H1 (cell line): Measurements from ENCODE around the gene BAZ2B. TPM values are rescaled to one million over a fixed set of nuclear protein-coding genes. Genes with fewer than 3 reads are reported as not detected.

Source experiments
- CTCF ChIA-PET: fragments of 300-600 bp; sonication (Branson Sonifier 250); formaldehyde crosslinking; loops from one replicate; lab custom pipeline; 2021; ENCODE audit not compliant: partially characterized antibody; lab: Charles Lee
- POLR2A ChIA-PET: fragments of 300-600 bp; sonication (Branson Sonifier 250); formaldehyde crosslinking; loops from one replicate; lab custom pipeline; 2021; ENCODE audit warnings: inconsistent platforms; ENCODE audit not compliant: partially characterized antibody; lab: Charles Lee
- DNase-seq, 2 experiments: peaks; one replicate each; pipeline versions ENCODE4 v3.0.0 to v3.0.0-alpha.2; 2010 to 2022; ENCODE audit warnings: low spot score in 2 of 2, low read depth in 1 of 2, mixed read lengths in 1 of 2
- FAIRE-seq: peaks from 2 replicates; lab custom pipeline; 2011; peaks lifted over from hg19 to GRCh38; lab: Jason Lieb, UNC
- H2AFZ ChIP-seq: 2 replicates; pipeline ENCODE4 v1.8.1; 2012; ENCODE audit warnings: low read length, inconsistent platforms
- H2AK5ac ChIP-seq: 2 replicates; pipeline ENCODE4 v1.6.1; 2013; ENCODE audit warnings: low read depth, low read length
- H2BK120ac ChIP-seq: replicated peaks from 2 replicates; pipeline ENCODE3; 2013; ENCODE audit warnings: low read depth, low read length, inconsistent platforms
- H2BK12ac ChIP-seq: 2 replicates; pipeline ENCODE4 v1.6.1; 2013; ENCODE audit warnings: low read depth, low read length
- H2BK15ac ChIP-seq: 2 replicates; pipeline ENCODE4 v1.6.1; 2013; ENCODE audit warnings: low read length
- H2BK20ac ChIP-seq: 2 replicates; pipeline ENCODE4 v1.6.1; 2013; ENCODE audit warnings: low read length
- H2BK5ac ChIP-seq: 2 replicates; pipeline ENCODE4 v1.6.1; 2013; ENCODE audit warnings: low read depth, low read length
- H3K14ac ChIP-seq: 2 replicates; pipeline ENCODE4 v1.6.1; 2013; ENCODE audit warnings: inconsistent platforms; ENCODE audit not compliant: insufficient read length
- H3K18ac ChIP-seq: 2 replicates; pipeline ENCODE4 v1.6.1; 2013; ENCODE audit warnings: low read length; ENCODE audit errors: extremely low read depth
- H3K23ac ChIP-seq: 2 replicates; pipeline ENCODE4 v1.6.1; 2013; ENCODE audit warnings: inconsistent platforms; ENCODE audit not compliant: insufficient read length
- H3K23me2 ChIP-seq: 2 replicates; pipeline ENCODE4 v1.6.1; 2013; ENCODE audit warnings: low read depth, low read length
- H3K27ac ChIP-seq: 2 replicates; pipeline ENCODE4 v1.6.1; 2011; ENCODE audit warnings: low read depth, low read length, inconsistent platforms
- H3K27me3 ChIP-seq, 4 experiments: replicated peaks in 1 of 4; 1 replicate in 1 of 4; 2 replicates in 3 of 4; pipeline versions ENCODE4 v1.6.1 to v1.8.1; 2011 to 2013; ENCODE audit warnings: low read length in 3 of 4, mild to moderate bottlenecking in 3 of 4, inconsistent platforms in 2 of 4, mixed read lengths in 2 of 4, moderate library complexity in 1 of 4; ENCODE audit not compliant: control insufficient read depth in 3 of 4, insufficient read depth in 3 of 4; ENCODE audit errors: extremely low read depth in 1 of 4
- H3K36me3 ChIP-seq, 4 experiments: 2 replicates each; pipeline versions ENCODE4 v1.6.1 to v1.8.1; 2011 to 2013; ENCODE audit warnings: mild to moderate bottlenecking in 4 of 4, low read length in 3 of 4, moderate library complexity in 2 of 4, control low read depth in 1 of 4, inconsistent platforms in 1 of 4; ENCODE audit not compliant: insufficient read depth in 4 of 4, control insufficient read depth in 2 of 4
- H3K4ac ChIP-seq: replicated peaks from 2 replicates; pipeline ENCODE3; 2013; ENCODE audit warnings: low read length, low read depth, mixed read lengths, inconsistent platforms; ENCODE audit not compliant: insufficient read length
- H3K4me1 ChIP-seq, 4 experiments: replicated peaks in 1 of 4; 1 replicate in 1 of 4; 2 replicates in 3 of 4; pipeline versions ENCODE4 v1.6.1 to v1.8.1; 2011 to 2013; ENCODE audit warnings: low read length in 3 of 4, inconsistent platforms in 2 of 4, mixed read lengths in 1 of 4; ENCODE audit not compliant: insufficient read depth in 4 of 4, control insufficient read depth in 3 of 4
- H3K4me2 ChIP-seq, 2 experiments: 2 replicates each; pipeline versions ENCODE4 v1.6.1 to v1.8.1; 2011 to 2013; ENCODE audit warnings: low read depth in 2 of 2, low read length in 2 of 2, control low read depth in 1 of 2, inconsistent platforms in 1 of 2, mild to moderate bottlenecking in 1 of 2; ENCODE audit not compliant: insufficient read depth in 1 of 2
- H3K4me3 ChIP-seq, 4 experiments: fragments of 200-600, 300-600 bp in 1 of 4; sonication (generic), shearing (Covaris generic), sonication (Bioruptor Twin) in 1 of 4; 2 replicates each; pipeline versions ENCODE4 v1.5.1 to v1.8.1; 2011 to 2016; ENCODE audit warnings: low read length in 4 of 4, low read depth in 3 of 4, control low read depth in 2 of 4, inconsistent platforms in 2 of 4, mild to moderate bottlenecking in 2 of 4, mixed read lengths in 1 of 4, moderate library complexity in 1 of 4; ENCODE audit not compliant: insufficient read depth in 2 of 4; ENCODE audit errors: extremely low read depth in 1 of 4
- H3K56ac ChIP-seq: replicated peaks from 2 replicates; pipeline ENCODE3; 2013; ENCODE audit warnings: low read depth, mild to moderate bottlenecking, mixed read lengths, low read length, inconsistent platforms; ENCODE audit not compliant: insufficient read length
- H3K79me1 ChIP-seq: 2 replicates; pipeline ENCODE4 v1.6.1; 2013; ENCODE audit warnings: low read depth, low read length, control low read depth
- H3K79me2 ChIP-seq, 2 experiments: 2 replicates each; pipeline versions ENCODE4 v1.6.1 to v1.8.1; 2012 to 2013; ENCODE audit warnings: low read length in 2 of 2, mild to moderate bottlenecking in 2 of 2, inconsistent platforms in 1 of 2; ENCODE audit not compliant: insufficient read depth in 2 of 2, control insufficient read depth in 1 of 2
- H3K9ac ChIP-seq, 4 experiments: replicated peaks in 1 of 4; 1 replicate in 1 of 4; 2 replicates in 3 of 4; pipeline versions ENCODE4 v1.6.1 to v1.8.1; 2011 to 2013; ENCODE audit warnings: low read depth in 3 of 4, low read length in 3 of 4, control low read depth in 2 of 4, mild to moderate bottlenecking in 2 of 4, moderate library complexity in 2 of 4, inconsistent platforms in 1 of 4; ENCODE audit errors: extremely low read depth in 1 of 4
- H3K9me3 ChIP-seq, 2 experiments: 2 replicates each; pipeline versions ENCODE4 v1.6.1 to v1.8.1; 2012 to 2013; ENCODE audit warnings: mild to moderate bottlenecking in 2 of 2, moderate library complexity in 2 of 2, control low read depth in 1 of 2, inconsistent platforms in 1 of 2, low read depth in 1 of 2, low read length in 1 of 2, mixed read lengths in 1 of 2; ENCODE audit not compliant: insufficient read depth in 2 of 2
- H4K20me1 ChIP-seq, 2 experiments: replicated peaks in 1 of 2; 2 replicates each; pipeline versions ENCODE3 to v1.8.1; 2011 to 2013; ENCODE audit warnings: inconsistent platforms in 2 of 2, low read length in 2 of 2, mild to moderate bottlenecking in 1 of 2; ENCODE audit not compliant: insufficient read depth in 2 of 2, control insufficient read depth in 1 of 2
- H4K5ac ChIP-seq: 2 replicates; pipeline ENCODE4 v1.6.1; 2013; ENCODE audit warnings: low read length, low read depth, mixed read lengths, inconsistent platforms; ENCODE audit not compliant: insufficient read length
- H4K8ac ChIP-seq: 2 replicates; pipeline ENCODE4 v1.8.0; 2013; ENCODE audit warnings: mild to moderate bottlenecking, moderate library complexity, low read length, inconsistent platforms; ENCODE audit not compliant: insufficient read depth; ENCODE audit errors: extremely low read depth
- H4K91ac ChIP-seq: replicated peaks from 2 replicates; pipeline ENCODE3; 2013; ENCODE audit warnings: low read length, mixed read lengths, inconsistent platforms; ENCODE audit not compliant: insufficient read length
- EZH2 ChIP-seq: fragments of 200-600 bp; sonication (generic); IDR thresholded peaks from 2 replicates; pipeline ENCODE4 v1.7.1; 2012; ENCODE audit warnings: low read depth, mild to moderate bottlenecking, moderate library complexity, low read length, inconsistent platforms; ENCODE audit not compliant: severe bottlenecking
- KDM1A ChIP-seq: fragments of 200-600, 300-600 bp; sonication (generic); IDR thresholded peaks from 2 replicates; pipeline ENCODE4 v1.7.1; 2016; ENCODE audit warnings: mild to moderate bottlenecking, low read length, borderline replicate concordance
- POU5F1 ChIP-seq: IDR thresholded peaks from 2 replicates; pipeline ENCODE4 v1.6.1; 2011; ENCODE audit warnings: low read depth, mild to moderate bottlenecking, low read length, moderate library complexity
- WGBS, 2 experiments: shearing (Covaris generic) in 1 of 2; methylation state at CpG; one replicate each; pipeline versions ENCODE4 v1.1.6 to v1.1.7; 2013 to 2015; ENCODE audit warnings: low lambda C conversion rate in 2 of 2, mixed read lengths in 2 of 2, inconsistent platforms in 1 of 2, low coverage in 1 of 2, missing lambda C conversion rate in 1 of 2; ENCODE audit not compliant: insufficient replicate concordance in 2 of 2, insufficient coverage in 1 of 2, insufficient read length in 1 of 2; ENCODE audit errors: extremely low coverage in 1 of 2, missing lambda C conversion rate in 1 of 2; 5-methylcytosine and 5-hydroxymethylcytosine counted together
- polyA plus RNA-seq, 7 experiments: library from polyadenylated mRNA; depleted of rRNA in 3 of 7; stranded (reverse) in 5 of 7; unstranded in 2 of 7; fragments of >200 nt in 5 of 7; fragments of 200-250 nt in 2 of 7; gene quantifications; 1 replicate in 5 of 7; 2 replicates in 1 of 7; 4 replicates in 1 of 7; pipeline versions ENCODE4 v1.2.1 to v1.2.3, GENCODE V29; 2011 to 2013; ENCODE audit warnings: missing spikeins in 2 of 7, mixed read lengths in 2 of 7
- total RNA-seq: library from RNA; stranded (reverse); fragmentation: NEBNext Ultra II Directional; extraction: Animal tissue kit (Norgen Biotek cat#: 25700); gene quantifications from 2 replicates; pipeline ENCODE4 v1.2.1, GENCODE V29; 2021

BAZ2B gene
- total and polyA plus RNA-seq, 2 of the 8 experiments (the other 6 are each of a cell fraction or from before 2014, with no cell fraction given) = 15.2 to 46.3 TPM

- CTCF ChIA-PET = interaction anchor here (0.9 kb wide), 1 partner anchor 23 kb away, joined by 3 read pairs; no protein-coding TSS in a partner anchor
Measured at GRCh38 chr2:159515441-159515840, 100.9 kb downstream of the BAZ2B start.

More at GRCh38 chr2:159515441-159515840, 100.9 kb downstream of the BAZ2B start:
- Histone ChIP-seq H4K8ac (no peak overlapping the region), H3K27me3 (no peaks in the 10 kb centered on the region), H4K91ac (no peak overlapping the region), H2BK15ac (no peak overlapping the region), H2AFZ (no peak overlapping the region), H4K5ac (no peak overlapping the region), H2BK12ac (no peak overlapping the region), H3K23ac (no peak overlapping the region), H4K20me1 (no peaks in the 10 kb centered on the region), H2BK5ac (no peak overlapping the region), H3K79me1 (no peaks in the 10 kb centered on the region), H3K36me3 (no peaks in the 10 kb centered on the region), H3K4me1 (peaks cover 0 to 4% (median 0%) of the 10 kb centered on the region in 4 experiments; a peak in 3 of 7 replicates), H3K9ac (no peak overlapping the region), H3K4me3 (no peak overlapping the region), H3K4me2 (no peak overlapping the region), H3K9me3 (no peaks in the 10 kb centered on the region), H3K4ac (no peak overlapping the region), H2BK120ac (no peak overlapping the region), H3K23me2 (no peaks in the 10 kb centered on the region), H3K18ac (no peak overlapping the region), H2AK5ac (no peak overlapping the region), H3K14ac (no peak overlapping the region), H3K27ac (no peak overlapping the region), H3K56ac (no peak overlapping the region), H2BK20ac (no peak overlapping the region), H3K79me2 (peaks cover 0 to 29% of the 10 kb centered on the region in 2 experiments; a peak in 2 of 4 replicates)
- no peak for FAIRE-seq
- TF ChIP-seq POU5F1 = no peak
- TF ChIP-seq EZH2 = no peak
- TF ChIP-seq KDM1A = no peak
- no peak for DNase-seq
- 91% methylated on average over 1 of the region's 1 CpG; no CpG with 5 or more reads in 1 of the 2 experiments for WGBS, 2 experiments
- POLR2A ChIA-PET = interaction anchor here (1.9 kb wide), 1 partner anchor 197 kb away, joined by 5 read pairs; the partner anchor contains the start of gene MARCHF7
